ENCODE data around the gene RAMAC.
"Not testable (repeated sequence)": the region's sequence is repeated elsewhere in the genome, so short reads cannot be mapped to it uniquely, and the experiment has no call there.

The RAMAC gene

GRCh38 chr15:82985688-82986441 is at the start of gene RAMAC:
TSS of gene RAMAC (plus strand) at chr15:82986210. CDS start at chr15:82989019, 2,809 bp downstream.
- peak; percentile 95 for DNase-seq

GRCh38 chr15:82936966-82937711 is 48.9 kb upstream of the RAMAC start:
- peak; percentile 11 for DNase-seq

- DNase-seq = no peak
These were observed 48.3 kb upstream of the RAMAC start for GRCh38 chr15:82937712-82938058.

- not testable (repeated sequence) for DNase-seq
These were observed 46.3 kb upstream of the RAMAC start for GRCh38 chr15:82939678-82940077.

GRCh38 chr15:82942691-82943090 is 43.3 kb upstream of the RAMAC start:
- DNase-seq = peak; percentile 23

- DNase-seq = no peak
These were observed 42.8 kb upstream of the RAMAC start for GRCh38 chr15:82943176-82943575.

GRCh38 chr15:82944056-82944455 is 42.0 kb upstream of the RAMAC start:
- no peak for DNase-seq

- DNase-seq = no peak
These were observed 41.2 kb upstream of the RAMAC start for GRCh38 chr15:82944821-82945220.

GRCh38 chr15:82945326-82945725 is 40.7 kb upstream of the RAMAC start:
- no peak for DNase-seq

- DNase-seq = no peak
These were observed 39.8 kb upstream of the RAMAC start for GRCh38 chr15:82946155-82946701.

GRCh38 chr15:82950295-82950694 is 35.7 kb upstream of the RAMAC start:
- no peak for DNase-seq

- no peak for DNase-seq
These were observed 35.2 kb upstream of the RAMAC start for GRCh38 chr15:82950746-82951370.

GRCh38 chr15:82951472-82952157 is 34.4 kb upstream of the RAMAC start:
- DNase-seq = peak; percentile 20

GRCh38 chr15:82952158-82953081 is 33.6 kb upstream of the RAMAC start, which contains the start of gene HOMER2:
TSS of gene HOMER2 (minus strand) at chr15:82952720. CDS start at chr15:82952535, 185 bp downstream.
- peak; percentile 53 for DNase-seq

GRCh38 chr15:82958638-82959037 is 27.4 kb upstream of the RAMAC start:
- no peak for DNase-seq

GRCh38 chr15:82959423-82959822 is 26.6 kb upstream of the RAMAC start:
- DNase-seq = no peak

GRCh38 chr15:82960766-82961165 is 25.2 kb upstream of the RAMAC start:
- no peak for DNase-seq

GRCh38 chr15:82963471-82964341 is 22.3 kb upstream of the RAMAC start:
- no peak for DNase-seq

GRCh38 chr15:82964890-82965289 is 21.1 kb upstream of the RAMAC start:
- DNase-seq = no peak

GRCh38 chr15:82966671-82967071 is 19.3 kb upstream of the RAMAC start:
- DNase-seq = no peak

- no peak for DNase-seq
These were observed 17.9 kb upstream of the RAMAC start for GRCh38 chr15:82968066-82968465.
